ENCODE results near the gene NEGR1.

The NEGR1 gene

GRCh38 chr1:71834601-71835441, 447.5 kb downstream of the NEGR1 start:
- no peak for DNase-seq

- no peak for DNase-seq
These were observed 450.7 kb downstream of the NEGR1 start for GRCh38 chr1:71831646-71832045.

DNA sequence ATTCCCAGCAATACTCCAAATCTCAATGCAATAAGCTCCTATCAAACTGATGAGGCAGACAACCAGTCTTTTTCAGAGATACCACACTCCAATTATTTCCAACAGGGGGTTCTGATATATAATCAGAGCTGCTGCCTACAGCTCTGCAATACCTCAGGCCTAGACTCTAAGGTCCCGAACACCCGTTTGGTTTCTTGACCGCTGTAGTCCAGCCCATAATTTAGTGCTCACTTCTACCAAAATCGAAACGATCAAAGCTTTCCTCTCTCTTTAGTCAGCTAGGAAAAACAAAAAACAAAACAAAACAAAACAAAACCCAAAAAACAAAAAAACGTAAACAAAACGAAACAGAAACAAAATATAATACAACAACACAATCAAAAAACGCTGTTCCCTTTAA, 453.0 kb downstream of the NEGR1 start:
- DNase-seq: no peak

DNA sequence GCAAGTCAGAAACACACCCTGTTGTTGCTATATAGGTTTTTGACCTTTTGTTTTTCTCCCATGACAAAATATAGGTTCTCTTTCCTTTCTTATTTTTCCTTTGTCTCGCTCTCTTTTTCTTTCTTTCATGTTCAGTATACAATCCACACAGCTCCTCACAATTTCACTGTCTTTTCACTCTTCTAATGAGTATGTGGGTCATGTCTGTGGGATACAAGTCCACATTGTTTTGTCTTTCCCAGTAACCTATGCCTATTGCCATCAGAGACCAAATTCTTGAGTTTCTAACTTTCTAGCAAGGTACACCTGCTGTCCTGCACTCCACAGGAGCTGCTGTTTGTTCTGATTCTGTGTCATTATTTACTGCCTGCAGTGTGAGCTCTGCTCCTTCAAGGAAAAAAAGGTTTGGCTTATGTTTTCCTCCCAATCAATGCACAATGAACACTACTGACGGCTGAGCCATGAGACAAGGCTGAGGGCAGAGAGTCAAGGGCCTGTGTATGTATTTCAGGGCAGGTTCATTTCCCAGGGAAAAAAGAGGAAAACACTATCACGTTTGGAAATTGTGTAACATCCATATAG, 453.8 kb downstream of the NEGR1 start:
- DNase-seq: no peak

GRCh38 chr1:71823708-71824305, 458.5 kb downstream of the NEGR1 start:
- no peak for DNase-seq

DNA sequence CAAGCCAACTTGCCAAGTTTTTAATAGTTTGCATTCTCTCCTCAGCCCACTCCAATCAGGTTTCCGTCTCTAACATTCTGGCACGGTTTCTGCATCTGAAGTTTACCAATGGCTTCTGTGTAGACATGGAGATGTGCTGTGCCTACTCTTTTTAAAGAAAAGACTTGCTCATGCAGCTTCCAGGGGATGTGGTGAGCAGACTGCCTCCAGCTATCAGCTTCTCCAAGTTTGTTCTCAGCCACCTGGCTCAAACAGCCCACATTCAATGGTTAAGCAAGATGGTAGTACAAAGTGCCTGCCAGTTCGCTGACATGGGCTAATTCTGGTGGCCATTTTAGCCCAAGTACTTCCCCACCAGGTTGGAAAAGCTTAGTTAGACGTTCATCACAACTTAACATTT, 465.3 kb downstream of the NEGR1 start:
- DNase-seq: no peak

DNA sequence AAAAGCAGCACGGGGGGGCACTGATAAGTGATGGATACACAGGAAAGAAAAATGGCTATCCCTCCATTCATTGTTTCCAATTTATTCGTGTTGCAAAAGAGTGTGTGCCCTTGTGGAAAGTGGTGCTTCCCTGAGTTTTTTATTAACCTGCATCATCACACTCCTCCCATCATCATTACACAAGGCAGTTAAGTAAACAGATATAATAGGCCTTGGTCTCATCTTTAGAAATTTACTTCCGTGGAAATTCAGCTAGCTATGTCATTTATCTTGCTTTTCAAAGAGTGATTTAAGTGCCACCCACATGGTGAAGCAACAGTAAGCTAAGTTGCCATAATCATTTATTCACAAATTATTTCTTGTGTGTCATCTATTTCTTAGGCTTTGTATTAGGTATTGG, 473.3 kb downstream of the NEGR1 start:
- no peak for DNase-seq

- DNase-seq: no peak
These were observed 478.2 kb downstream of the NEGR1 start for GRCh38 chr1:71804140-71804539.

DNA sequence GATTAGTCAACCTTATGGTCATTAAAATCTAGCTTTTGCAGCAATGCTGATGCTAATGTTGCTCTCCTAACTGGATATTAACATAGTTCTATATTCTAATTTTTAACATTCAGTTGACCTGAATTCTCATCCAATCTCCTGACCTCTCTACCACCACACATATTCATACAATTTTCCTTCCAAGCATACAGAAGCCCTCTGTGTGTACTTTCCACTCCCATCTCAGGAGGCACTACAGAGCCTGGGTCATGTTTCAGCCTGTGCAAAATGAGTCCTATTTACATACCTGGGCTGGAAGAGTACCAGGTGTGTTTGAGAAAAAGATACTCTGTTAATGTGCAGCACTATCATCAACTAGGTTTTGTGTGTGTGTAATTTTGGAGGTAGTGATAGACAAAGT, 486.3 kb downstream of the NEGR1 start:
- no peak for DNase-seq

- no peak for DNase-seq
These were observed 490.1 kb downstream of the NEGR1 start for GRCh38 chr1:71792264-71792663.

DNA sequence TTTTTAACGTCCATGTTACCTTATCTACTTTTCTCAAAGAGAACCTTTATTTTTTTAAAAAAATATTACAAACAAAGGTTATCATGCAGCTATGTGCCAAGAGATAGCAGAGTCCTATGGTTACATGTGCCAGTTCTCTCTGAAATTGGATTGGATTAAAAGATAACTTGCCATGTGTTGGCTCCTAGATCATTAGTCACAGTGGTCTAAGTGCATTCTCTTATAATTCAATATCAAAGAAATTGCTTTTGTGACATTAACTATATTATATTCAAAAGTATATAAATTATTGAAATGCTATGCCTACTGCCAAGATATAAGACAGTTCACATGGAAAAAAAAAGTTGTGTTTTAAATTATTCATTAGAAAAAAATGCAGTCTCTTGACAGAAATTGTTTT, 494.2 kb downstream of the NEGR1 start:
- no peak for DNase-seq

GRCh38 chr1:71787699-71788098, 494.6 kb downstream of the NEGR1 start:
- no peak for DNase-seq

GRCh38 chr1:71786218-71786617, 496.1 kb downstream of the NEGR1 start:
- DNase-seq: no peak

- DNase-seq: no peak
These were observed 496.9 kb downstream of the NEGR1 start for GRCh38 chr1:71785450-71785849.

GRCh38 chr1:71785000-71785399, 497.3 kb downstream of the NEGR1 start:
- no peak for DNase-seq

DNA sequence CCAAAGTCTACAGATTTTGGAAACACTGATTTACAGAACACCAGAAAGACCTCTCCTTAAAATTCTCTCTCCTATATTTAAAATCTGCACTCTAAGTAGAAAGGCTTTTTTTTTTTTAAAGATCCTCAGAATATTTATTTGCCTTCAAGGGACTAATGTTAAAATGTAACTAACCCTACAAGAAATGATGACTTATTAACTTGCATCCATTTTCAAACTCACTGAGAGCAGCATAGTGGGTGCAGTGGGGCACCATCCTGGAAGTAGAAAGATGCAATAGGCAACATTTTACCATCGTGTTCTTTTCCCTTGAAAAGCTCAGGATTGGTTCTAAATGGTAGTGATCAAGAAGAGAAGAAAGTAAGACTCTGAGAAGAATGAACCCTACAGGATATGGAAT, 498.1 kb downstream of the NEGR1 start:
- DNase-seq: no peak

- no peak for DNase-seq
These were observed 499.3 kb downstream of the NEGR1 start for GRCh38 chr1:71783071-71783470.

- DNase-seq: no peak
These were observed 500.9 kb downstream of the NEGR1 start for GRCh38 chr1:71781450-71781849.

DNA sequence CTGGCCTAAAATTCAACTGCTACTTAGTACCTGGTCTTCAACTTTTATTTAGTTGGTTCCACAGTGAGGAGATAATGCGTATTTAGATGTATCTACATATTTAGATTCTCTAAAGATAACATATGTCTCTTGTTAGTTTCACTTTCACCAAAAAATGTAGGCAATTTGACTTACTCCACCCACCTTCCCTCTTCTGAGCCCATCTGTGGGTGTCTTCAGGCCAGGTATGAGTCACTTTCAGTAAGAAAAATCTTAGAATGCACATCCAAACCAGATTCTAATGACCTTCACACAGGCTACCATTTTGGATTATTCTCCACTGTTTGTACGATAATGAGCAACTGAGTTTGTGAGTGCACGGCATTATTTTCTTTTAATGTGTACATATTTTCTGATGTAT, 501.7 kb downstream of the NEGR1 start:
- no peak for DNase-seq

GRCh38 chr1:71778940-71779339, 503.4 kb downstream of the NEGR1 start:
- no peak for DNase-seq

DNA sequence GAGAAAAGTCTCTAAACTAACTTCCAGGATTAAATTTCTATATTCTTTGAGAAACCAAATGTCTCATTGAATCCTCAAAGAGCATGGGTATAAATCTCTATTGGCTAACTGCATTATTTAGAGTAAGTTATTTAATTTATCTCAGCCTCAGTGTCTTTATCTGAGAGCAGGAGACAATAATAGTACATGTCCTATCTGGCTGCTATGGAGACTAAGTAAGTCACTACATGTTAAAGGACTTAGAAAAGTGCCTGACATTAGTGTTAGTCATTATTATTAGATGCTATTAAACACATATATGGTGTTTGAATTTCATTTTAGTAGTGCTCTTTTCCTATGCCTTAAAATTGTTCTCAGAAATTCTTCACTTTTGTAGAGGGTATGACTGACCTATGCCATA, 505.2 kb downstream of the NEGR1 start:
- DNase-seq: no peak

- no peak for DNase-seq
These were observed 507.6 kb downstream of the NEGR1 start for GRCh38 chr1:71774705-71775104.

GRCh38 chr1:71770121-71770520, 512.2 kb downstream of the NEGR1 start:
- DNase-seq: no peak

GRCh38 chr1:71766748-71767147, 515.6 kb downstream of the NEGR1 start:
- DNase-seq: no peak
